ENCODE measurements around the gene CABP7. TPM values are rescaled to one million over a fixed set of nuclear protein-coding genes. Genes with fewer than 3 reads are reported as not detected.

Gene CABP7
- total RNA-seq, 2 experiments from 2014 or later, result 0.33 to 0.45 TPM

DNA sequence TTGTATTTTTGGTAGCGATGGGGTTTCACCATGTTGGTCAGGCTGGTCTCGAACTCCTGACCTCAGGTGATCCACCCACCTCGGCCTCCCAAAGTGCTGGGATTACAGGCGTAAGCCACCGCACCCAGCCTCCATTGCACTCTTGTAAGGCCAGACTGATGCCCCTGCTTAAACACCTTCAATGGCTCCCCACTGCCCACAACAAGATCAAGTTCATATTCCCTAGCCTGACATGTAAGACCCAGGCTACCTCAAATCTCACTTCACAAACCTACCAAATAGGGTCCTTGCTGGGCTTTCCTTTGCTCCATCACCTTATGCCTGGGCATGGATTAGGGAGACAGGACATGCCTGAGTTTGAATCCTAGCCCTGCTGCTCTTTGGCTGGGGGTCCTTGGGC lies 60.4 kb downstream of the CABP7 start:
- H3K27me3 Mint-ChIP-seq, result no peaks in the 10 kb centered on the region
- Histone ChIP-seq H3K9me3 (ENCODE audit: control insufficient read depth in 1 of 2, insufficient read depth in 1 of 2, low read length in 2 of 2) (no peaks in the 10 kb centered on the region), H3K36me3 (ENCODE audit: insufficient read depth, low read length) (no peaks in the 10 kb centered on the region), H3K4me1 (ENCODE audit: insufficient read depth, low read length) (no peaks in the 10 kb centered on the region), H3K27me3 (ENCODE audit: control insufficient read depth in 1 of 2, insufficient read depth in 2 of 2, low read length in 2 of 2) (no peaks in the 10 kb centered on the region), H3K4me3 (ENCODE audit: low read length) (no peak overlapping the region), H3K27ac (ENCODE audit: low read depth in 1 of 2, low read length in 2 of 2) (no peak overlapping the region)
- no peaks in the 10 kb centered on the region for H3K9me3 Mint-ChIP-seq
- ChIA-PET POLR2A (interaction anchor here (0.5 kb wide), 1 partner anchor 57 kb away, joined by 4 read pairs; no protein-coding TSS in a partner anchor), CTCF (no interaction called here)
- intact Hi-C loops (cut with DNase I, micrococcal nuclease), result no loop called here
- no peak for ATAC-seq (ENCODE audit: poor library complexity)
- H3K36me3 Mint-ChIP-seq (ENCODE audit: low read depth), result no peaks in the 10 kb centered on the region
- H3K4me1 Mint-ChIP-seq (ENCODE audit: low read depth), result no peaks in the 10 kb centered on the region
- H3K27ac Mint-ChIP-seq, result no peak overlapping the region
- no peak for DNase-seq
- TF ChIP-seq, protein P1, sequence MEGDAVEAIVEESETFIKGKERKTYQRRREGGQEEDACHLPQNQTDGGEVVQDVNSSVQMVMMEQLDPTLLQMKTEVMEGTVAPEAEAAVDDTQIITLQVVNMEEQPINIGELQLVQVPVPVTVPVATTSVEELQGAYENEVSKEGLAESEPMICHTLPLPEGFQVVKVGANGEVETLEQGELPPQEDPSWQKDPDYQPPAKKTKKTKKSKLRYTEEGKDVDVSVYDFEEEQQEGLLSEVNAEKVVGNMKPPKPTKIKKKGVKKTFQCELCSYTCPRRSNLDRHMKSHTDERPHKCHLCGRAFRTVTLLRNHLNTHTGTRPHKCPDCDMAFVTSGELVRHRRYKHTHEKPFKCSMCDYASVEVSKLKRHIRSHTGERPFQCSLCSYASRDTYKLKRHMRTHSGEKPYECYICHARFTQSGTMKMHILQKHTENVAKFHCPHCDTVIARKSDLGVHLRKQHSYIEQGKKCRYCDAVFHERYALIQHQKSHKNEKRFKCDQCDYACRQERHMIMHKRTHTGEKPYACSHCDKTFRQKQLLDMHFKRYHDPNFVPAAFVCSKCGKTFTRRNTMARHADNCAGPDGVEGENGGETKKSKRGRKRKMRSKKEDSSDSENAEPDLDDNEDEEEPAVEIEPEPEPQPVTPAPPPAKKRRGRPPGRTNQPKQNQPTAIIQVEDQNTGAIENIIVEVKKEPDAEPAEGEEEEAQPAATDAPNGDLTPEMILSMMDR (IDR thresholded peaks at IDR 0.05), result no peak
- H3K4me3 Mint-ChIP-seq, result no peak overlapping the region

DNA sequence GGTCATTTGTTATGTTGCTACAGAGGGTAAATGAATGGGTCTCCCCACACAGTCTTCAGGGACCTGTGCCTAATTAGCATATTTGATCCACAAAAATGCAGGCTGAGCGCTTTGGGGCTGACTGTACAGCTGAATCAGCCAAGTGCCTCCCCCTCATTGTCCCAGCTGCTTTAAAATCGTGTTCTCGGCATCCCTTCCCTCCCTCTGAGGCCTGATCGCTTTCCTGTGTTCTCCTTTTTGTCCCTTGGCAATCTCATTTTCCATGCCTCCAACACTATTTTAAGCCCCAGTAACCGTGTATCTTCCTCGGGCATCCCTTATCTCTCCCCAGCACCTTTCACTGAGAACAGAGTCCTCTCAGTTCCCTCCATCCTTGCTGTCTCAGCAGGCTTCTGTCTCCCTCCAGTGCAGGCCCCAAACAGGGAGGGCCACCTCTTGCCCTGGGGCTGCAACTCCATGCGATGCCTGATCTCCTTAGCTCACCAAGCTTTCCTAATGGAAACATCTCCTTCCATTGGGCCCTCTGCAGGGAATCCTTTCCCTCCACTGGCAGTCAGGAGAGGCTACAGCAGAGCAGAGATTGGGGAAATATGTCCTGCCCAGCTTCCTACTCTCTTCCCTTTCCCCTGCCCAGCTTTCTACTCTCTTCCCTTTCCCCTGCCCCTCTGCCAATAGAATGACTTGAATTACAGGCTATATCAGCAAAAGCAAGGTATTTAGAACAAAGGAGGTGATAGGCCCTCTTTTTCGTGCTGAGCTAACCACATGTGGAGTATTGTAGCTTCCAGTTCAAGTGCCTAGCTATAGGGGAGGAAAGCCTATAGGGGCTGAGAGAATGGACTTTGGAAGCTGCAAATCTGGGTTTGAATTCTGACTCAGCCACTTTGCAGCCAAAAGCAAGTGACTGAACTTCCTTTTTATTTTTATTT lies 61.2 kb downstream of the CABP7 start:
- H3K27me3 ChIP-seq (ENCODE audit: control insufficient read depth in 1 of 2, insufficient read depth in 2 of 2, low read length in 2 of 2), result no peaks in the 10 kb centered on the region
- no peaks in the 10 kb centered on the region for H3K9me3 ChIP-seq (ENCODE audit: control insufficient read depth in 1 of 2, insufficient read depth in 1 of 2, low read length in 2 of 2)
- ATAC-seq (ENCODE audit: poor library complexity), result no peak
- no peaks in the 10 kb centered on the region for H3K4me1 ChIP-seq (ENCODE audit: insufficient read depth, low read length)
- DNase-seq, result no peak
- no peaks in the 10 kb centered on the region for H3K9me3 Mint-ChIP-seq
- H3K27me3 Mint-ChIP-seq, result no peaks in the 10 kb centered on the region
- H3K27ac ChIP-seq (ENCODE audit: low read depth in 1 of 2, low read length in 2 of 2), result no peak overlapping the region
- H3K27ac Mint-ChIP-seq, result no peak overlapping the region
- intact Hi-C loops (cut with DNase I, micrococcal nuclease), result no loop called here
- no peak overlapping the region for H3K4me3 ChIP-seq (ENCODE audit: low read length)
- H3K4me3 Mint-ChIP-seq, result no peak overlapping the region
- POLR2A ChIA-PET, result interaction anchor here (0.5 kb wide), 1 partner anchor 56 kb away, joined by 4 read pairs; no protein-coding TSS in a partner anchor
- no peaks in the 10 kb centered on the region for H3K36me3 ChIP-seq (ENCODE audit: insufficient read depth, low read length)
- no peaks in the 10 kb centered on the region for H3K4me1 Mint-ChIP-seq (ENCODE audit: low read depth)
- no peaks in the 10 kb centered on the region for H3K36me3 Mint-ChIP-seq (ENCODE audit: low read depth)
- CTCF ChIA-PET, result no interaction called here
- TF ChIP-seq, protein P1 (IDR thresholded peaks at IDR 0.05), result no peak

Other genes with a start within 250 kb of the CABP7 start
- gene NEFH, start 239.8 kb upstream of the CABP7 start, total RNA-seq, result under 1 TPM; 0.05 to 0.06 TPM
- gene THOC5, start 166.2 kb upstream of the CABP7 start, total RNA-seq, result 10 to 100 TPM; 27.1 to 32.9 TPM
- gene NIPSNAP1, start 138.9 kb upstream of the CABP7 start, total RNA-seq, result 10 to 100 TPM; 17.8 to 20.5 TPM
- 10 to 100 TPM; 23.1 to 24.5 TPM for gene NF2, start 116.4 kb upstream of the CABP7 start, total RNA-seq
- gene ZMAT5, start 47.0 kb downstream of the CABP7 start, total RNA-seq, result 1 to 10 TPM; 5.6 to 6.6 TPM
- gene UQCR10, start 47.4 kb downstream of the CABP7 start, total RNA-seq, result 10 to 100 TPM; 19.2 to 20.3 TPM
- 10 to 100 TPM; 67.1 to 68.3 TPM for gene ASCC2, start 118.3 kb downstream of the CABP7 start, total RNA-seq
- gene MTMR3, start 163.2 kb downstream of the CABP7 start, total RNA-seq, result 10 to 100 TPM; 57.8 to 60.6 TPM

Data from CD4-positive, alpha-beta T cell (primary cell).